Measurements from ENCODE around the gene FBN1.

FBN1 gene

GRCh38 chr15:48536681-48537091, 108.8 kb downstream of the FBN1 start:
- Histone ChIP-seq H3K9me3 (ENCODE audit: control insufficient read depth, low read length) (no peaks in the 10 kb centered on the region), H3K79me2 (no peaks in the 10 kb centered on the region), H3K27ac (no peak overlapping the region), H3K9ac (no peak overlapping the region), H3K4me3 (ENCODE audit: low read depth, low read length) (no peak overlapping the region), H3K36me3 (ENCODE audit: control insufficient read depth, insufficient read depth, low read length) (no peaks in the 10 kb centered on the region), H2AFZ (no peak overlapping the region), H3K4me1 (no peaks in the 10 kb centered on the region), H3K27me3 (ENCODE audit: control insufficient read depth, insufficient read depth, low read length) (no peaks in the 10 kb centered on the region), H3K4me2 (ENCODE audit: low read length) (no peak overlapping the region)
- no peak for TF ChIP-seq CTCF (IDR thresholded peaks at IDR 0.05)

- Histone ChIP-seq H3K79me2 (no peaks in the 10 kb centered on the region), H3K4me1 (no peaks in the 10 kb centered on the region), H2AFZ (no peak overlapping the region), H3K36me3 (ENCODE audit: control insufficient read depth, insufficient read depth, low read length) (no peaks in the 10 kb centered on the region), H3K4me3 (ENCODE audit: low read depth, low read length) (no peak overlapping the region), H3K9ac (no peak overlapping the region), H3K27ac (no peak overlapping the region), H3K9me3 (ENCODE audit: control insufficient read depth, low read length) (no peaks in the 10 kb centered on the region), H3K4me2 (ENCODE audit: low read length) (no peak overlapping the region), H3K27me3 (ENCODE audit: control insufficient read depth, insufficient read depth, low read length) (no peaks in the 10 kb centered on the region)
- no peak for TF ChIP-seq CTCF (IDR thresholded peaks at IDR 0.05)
Measured at GRCh38 chr15:48533982-48534381, 111.5 kb downstream of the FBN1 start.

GRCh38 chr15:48532946-48533345, 112.6 kb downstream of the FBN1 start:
- Histone ChIP-seq H2AFZ (no peak overlapping the region), H3K9ac (no peak overlapping the region), H3K9me3 (ENCODE audit: control insufficient read depth, low read length) (no peaks in the 10 kb centered on the region), H3K27ac (no peak overlapping the region), H3K4me3 (ENCODE audit: low read depth, low read length) (no peak overlapping the region), H3K4me2 (ENCODE audit: low read length) (no peak overlapping the region), H3K79me2 (no peaks in the 10 kb centered on the region), H3K27me3 (ENCODE audit: control insufficient read depth, insufficient read depth, low read length) (no peaks in the 10 kb centered on the region), H3K4me1 (no peaks in the 10 kb centered on the region), H3K36me3 (ENCODE audit: control insufficient read depth, insufficient read depth, low read length) (no peaks in the 10 kb centered on the region)
- TF ChIP-seq CTCF (IDR thresholded peaks at IDR 0.05) = no peak

- Histone ChIP-seq H3K27me3 (ENCODE audit: control insufficient read depth, insufficient read depth, low read length) (no peaks in the 10 kb centered on the region), H3K36me3 (ENCODE audit: control insufficient read depth, insufficient read depth, low read length) (no peaks in the 10 kb centered on the region), H3K27ac (no peak overlapping the region), H3K4me1 (no peaks in the 10 kb centered on the region), H3K4me2 (ENCODE audit: low read length) (no peak overlapping the region), H3K9me3 (ENCODE audit: control insufficient read depth, low read length) (no peaks in the 10 kb centered on the region), H3K79me2 (no peaks in the 10 kb centered on the region), H3K9ac (no peak overlapping the region), H3K4me3 (ENCODE audit: low read depth, low read length) (no peak overlapping the region), H2AFZ (no peak overlapping the region)
- no peak for TF ChIP-seq CTCF (IDR thresholded peaks at IDR 0.05)
Measured at GRCh38 chr15:48530528-48530927, 115.0 kb downstream of the FBN1 start.

- Histone ChIP-seq H3K4me2 (ENCODE audit: low read length) (no peak overlapping the region), H3K36me3 (ENCODE audit: control insufficient read depth, insufficient read depth, low read length) (no peaks in the 10 kb centered on the region), H2AFZ (no peak overlapping the region), H3K9ac (no peak overlapping the region), H3K4me3 (ENCODE audit: low read depth, low read length) (no peak overlapping the region), H3K27ac (no peak overlapping the region), H3K27me3 (ENCODE audit: control insufficient read depth, insufficient read depth, low read length) (no peaks in the 10 kb centered on the region), H3K4me1 (no peaks in the 10 kb centered on the region), H3K79me2 (no peaks in the 10 kb centered on the region), H3K9me3 (ENCODE audit: control insufficient read depth, low read length) (no peaks in the 10 kb centered on the region)
- TF ChIP-seq CTCF (IDR thresholded peaks at IDR 0.05) = no peak
Measured at GRCh38 chr15:48528921-48529320, 116.6 kb downstream of the FBN1 start.

Measured in parathyroid adenoma (tissue), 2 donors.